Nasal cavity respiratory epithelium epithelial cell of viscerocranial mucosa (primary cell): ENCODE results near the gene BEX5. TPM values are rescaled to one million over a fixed set of nuclear protein-coding genes. Genes with fewer than 3 reads are reported as not detected.

ENCODE experiments used
- total RNA-seq: library from RNA; depleted of rRNA; stranded (reverse); fragments of >200 nt; gene quantifications from 2 replicates; pipeline ENCODE4 v1.2.3, GENCODE V29; 2014

BEX5 gene
- 0.14 and 1.7 TPM in 2 replicates for total RNA-seq

GRCh38 chrX:102155806-102156179 is at the start of gene BEX5:
BEX5 (minus strand) TSS chrX:102155977; CDS start chrX:102154265, 1,712 bp downstream.

GRCh38 chrX:102142274-102142673 is 13.5 kb downstream of the BEX5 start, which contains the start of gene TCEAL6:
TCEAL6 (minus strand) TSS chrX:102142481.

GRCh38 chrX:102125436-102125835 is 30.3 kb downstream of the BEX5 start, which contains the start of gene TCEAL2:
TCEAL2 (plus strand) TSS chrX:102125679; CDS start chrX:102126831, 1,152 bp downstream.

Other genes starting within 250 kb of the BEX5 start
- under 0.01 and 0.28 TPM in 2 replicates for gene ZMAT1, start 223.9 kb downstream of the BEX5 start, total RNA-seq
- not detected in 2 replicates for gene TCEAL2, start 30.3 kb downstream of the BEX5 start, total RNA-seq
- not detected in 2 replicates for gene TCEAL6, start 13.5 kb downstream of the BEX5 start, total RNA-seq
- gene TCP11X1, start 59.3 kb upstream of the BEX5 start, total RNA-seq: not detected in 2 replicates
- not detected in 2 replicates for gene NXF2, start 91.2 kb upstream of the BEX5 start, total RNA-seq